KOPT-K1 (cell line): ENCODE results near the gene MMS19.

Source experiments
- H3K27ac ChIP-seq: fragments of 200-600 bp; sonication (generic); 2 replicates; pipeline ENCODE4 v1.5.1; 2016; ENCODE audit warnings: antibody characterized with exemption, mild to moderate bottlenecking, low read depth, low read length; ENCODE audit not compliant: poor library complexity, severe bottlenecking
- H3K36me3 ChIP-seq: fragments of 200-600 bp; sonication (generic); 2 replicates; pipeline ENCODE4 v1.5.1; 2017; ENCODE audit warnings: antibody characterized with exemption, mild to moderate bottlenecking, low read length, moderate library complexity; ENCODE audit not compliant: insufficient read depth
- H3K9me3 ChIP-seq: fragments of 200-600 bp; sonication (generic); 2 replicates; pipeline ENCODE4 v1.5.1; 2017; ENCODE audit warnings: antibody characterized with exemption, low read length, mild to moderate bottlenecking; ENCODE audit not compliant: insufficient read depth, poor library complexity, severe bottlenecking

MMS19 gene, protein sequence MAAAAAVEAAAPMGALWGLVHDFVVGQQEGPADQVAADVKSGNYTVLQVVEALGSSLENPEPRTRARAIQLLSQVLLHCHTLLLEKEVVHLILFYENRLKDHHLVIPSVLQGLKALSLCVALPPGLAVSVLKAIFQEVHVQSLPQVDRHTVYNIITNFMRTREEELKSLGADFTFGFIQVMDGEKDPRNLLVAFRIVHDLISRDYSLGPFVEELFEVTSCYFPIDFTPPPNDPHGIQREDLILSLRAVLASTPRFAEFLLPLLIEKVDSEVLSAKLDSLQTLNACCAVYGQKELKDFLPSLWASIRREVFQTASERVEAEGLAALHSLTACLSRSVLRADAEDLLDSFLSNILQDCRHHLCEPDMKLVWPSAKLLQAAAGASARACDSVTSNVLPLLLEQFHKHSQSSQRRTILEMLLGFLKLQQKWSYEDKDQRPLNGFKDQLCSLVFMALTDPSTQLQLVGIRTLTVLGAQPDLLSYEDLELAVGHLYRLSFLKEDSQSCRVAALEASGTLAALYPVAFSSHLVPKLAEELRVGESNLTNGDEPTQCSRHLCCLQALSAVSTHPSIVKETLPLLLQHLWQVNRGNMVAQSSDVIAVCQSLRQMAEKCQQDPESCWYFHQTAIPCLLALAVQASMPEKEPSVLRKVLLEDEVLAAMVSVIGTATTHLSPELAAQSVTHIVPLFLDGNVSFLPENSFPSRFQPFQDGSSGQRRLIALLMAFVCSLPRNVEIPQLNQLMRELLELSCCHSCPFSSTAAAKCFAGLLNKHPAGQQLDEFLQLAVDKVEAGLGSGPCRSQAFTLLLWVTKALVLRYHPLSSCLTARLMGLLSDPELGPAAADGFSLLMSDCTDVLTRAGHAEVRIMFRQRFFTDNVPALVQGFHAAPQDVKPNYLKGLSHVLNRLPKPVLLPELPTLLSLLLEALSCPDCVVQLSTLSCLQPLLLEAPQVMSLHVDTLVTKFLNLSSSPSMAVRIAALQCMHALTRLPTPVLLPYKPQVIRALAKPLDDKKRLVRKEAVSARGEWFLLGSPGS

GRCh38 chr10:97498076-97498840 lies at the start of gene MMS19:
TSS of gene MMS19 (minus strand) at chr10:97498422. CDS start at chr10:97498384, 38 bp downstream.
- H3K36me3 ChIP-seq, result peaks cover 14% of the 10 kb centered on the region
- peak within 1 kb of the TSS; percentile 76 for H3K27ac ChIP-seq

GRCh38 chr10:97547962-97548361 lies 49.7 kb upstream of the MMS19 start:
- Histone ChIP-seq H3K9me3 (no peaks in the 10 kb centered on the region), H3K36me3 (no peaks in the 10 kb centered on the region), H3K27ac (no peak overlapping the region)

More at GRCh38 chr10:97498076-97498840, at the start of gene MMS19:
- no peaks in the 10 kb centered on the region for H3K9me3 ChIP-seq

DNA sequence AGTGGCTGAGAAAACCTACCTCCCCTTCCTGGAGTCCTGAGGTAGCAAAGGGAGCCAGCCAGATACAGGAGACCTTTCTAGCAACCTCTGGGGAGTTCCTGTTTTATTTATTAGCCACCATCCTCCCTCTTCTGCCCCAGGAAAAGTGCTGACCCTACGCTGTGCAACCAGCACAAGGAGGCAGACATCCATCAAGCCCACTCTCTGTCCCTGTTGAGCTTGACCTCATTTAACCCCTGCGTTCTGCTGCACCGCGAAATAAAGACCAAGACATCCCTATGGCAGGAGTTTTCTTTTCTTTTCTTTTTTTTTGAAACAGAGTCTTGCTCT lies 49.0 kb upstream of the MMS19 start:
- Histone ChIP-seq H3K9me3 (no peaks in the 10 kb centered on the region), H3K27ac (no peak overlapping the region), H3K36me3 (no peaks in the 10 kb centered on the region)

- H3K36me3 ChIP-seq, result no peaks in the 10 kb centered on the region
- no peak overlapping the region for H3K27ac ChIP-seq
- H3K9me3 ChIP-seq, result no peaks in the 10 kb centered on the region
These were observed 48.4 kb upstream of the MMS19 start for GRCh38 chr10:97546456-97547270.

DNA sequence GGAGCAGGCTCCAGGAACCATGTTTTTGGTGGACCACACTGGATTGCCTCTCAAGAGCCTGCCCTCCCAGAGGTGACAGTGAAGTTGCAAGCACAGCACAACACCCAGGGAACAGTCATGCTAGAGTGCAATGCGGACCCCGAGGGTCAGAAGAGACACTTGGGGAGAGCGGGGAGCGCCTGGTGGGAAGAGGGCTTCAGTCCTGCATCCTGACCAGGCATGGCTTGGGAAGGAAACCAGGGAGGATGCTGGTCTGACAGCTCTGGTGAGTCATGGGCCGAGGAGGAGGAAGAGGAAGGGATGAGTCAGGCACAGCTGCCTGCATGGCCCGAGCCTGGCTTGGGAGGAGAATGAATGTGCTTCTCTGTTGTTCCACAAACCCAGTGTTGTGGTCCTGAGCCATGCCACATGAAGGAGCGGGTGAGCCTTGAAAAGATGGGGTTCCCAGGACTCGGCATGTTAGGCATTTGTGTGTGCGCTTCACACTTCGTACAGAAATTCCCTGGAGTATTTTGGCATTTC lies 44.9 kb upstream of the MMS19 start:
- H3K27ac ChIP-seq, result no peak overlapping the region
- H3K36me3 ChIP-seq, result no peaks in the 10 kb centered on the region
- H3K9me3 ChIP-seq, result no peaks in the 10 kb centered on the region

- H3K9me3 ChIP-seq, result no peaks in the 10 kb centered on the region
- H3K36me3 ChIP-seq, result no peaks in the 10 kb centered on the region
- H3K27ac ChIP-seq, result no peak overlapping the region
These were observed 44.2 kb upstream of the MMS19 start for GRCh38 chr10:97542169-97543024.

- no peak overlapping the region for H3K27ac ChIP-seq
These were observed 42.7 kb upstream of the MMS19 start for GRCh38 chr10:97540669-97541500.

GRCh38 chr10:97539523-97540200 lies 41.4 kb upstream of the MMS19 start:
- H3K9me3 ChIP-seq, result no peaks in the 10 kb centered on the region
- H3K36me3 ChIP-seq, result no peaks in the 10 kb centered on the region
- H3K27ac ChIP-seq, result no peak overlapping the region

More at GRCh38 chr10:97540669-97541500, 42.7 kb upstream of the MMS19 start:
- no peaks in the 10 kb centered on the region for H3K9me3 ChIP-seq
- H3K36me3 ChIP-seq, result no peaks in the 10 kb centered on the region

DNA sequence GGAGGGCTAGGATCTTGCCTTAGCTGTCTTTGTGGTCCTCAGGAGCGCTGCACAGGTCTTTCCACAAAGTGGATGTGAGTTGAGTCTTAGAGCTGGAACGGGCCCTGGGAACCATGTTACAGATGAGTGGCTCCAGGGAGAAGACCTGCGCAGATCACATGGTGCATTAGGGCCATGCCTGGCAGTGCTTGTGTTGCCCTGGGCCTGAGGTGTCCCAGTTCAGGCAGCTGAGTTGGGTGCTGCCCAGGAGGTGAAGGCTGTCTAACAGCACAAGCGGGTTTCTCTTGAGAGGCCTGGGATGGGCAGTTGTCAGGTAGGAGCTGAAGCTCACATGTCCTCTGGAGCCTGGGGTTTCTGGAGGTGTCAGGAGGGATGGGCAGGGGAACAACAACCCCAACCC lies 40.6 kb upstream of the MMS19 start:
- Histone ChIP-seq H3K36me3 (no peaks in the 10 kb centered on the region), H3K9me3 (no peaks in the 10 kb centered on the region), H3K27ac (no peak overlapping the region)

DNA sequence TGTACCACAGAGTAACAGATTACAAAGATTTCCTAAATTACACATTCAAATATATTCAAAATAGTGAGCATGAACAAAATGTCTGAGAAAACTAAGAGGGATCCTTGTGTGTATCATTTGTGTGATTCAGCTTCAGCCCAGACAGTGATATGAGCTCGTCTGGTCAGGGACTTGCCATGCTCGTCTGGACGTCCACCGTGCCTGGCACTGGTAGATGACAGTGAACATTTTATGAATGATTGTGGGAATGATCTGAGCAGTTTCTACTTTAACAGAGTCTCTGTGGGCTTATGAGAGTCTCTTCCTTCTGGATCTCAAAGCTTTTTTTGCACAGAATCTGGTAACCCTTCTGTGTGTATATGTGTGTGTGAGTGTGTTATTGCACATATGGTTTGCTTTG lies 40.2 kb upstream of the MMS19 start:
- Histone ChIP-seq H3K36me3 (no peaks in the 10 kb centered on the region), H3K9me3 (no peaks in the 10 kb centered on the region), H3K27ac (no peak overlapping the region)

- Histone ChIP-seq H3K9me3 (no peaks in the 10 kb centered on the region), H3K27ac (no peak overlapping the region), H3K36me3 (no peaks in the 10 kb centered on the region)
These were observed 39.1 kb upstream of the MMS19 start for GRCh38 chr10:97537186-97537869.
